AML-193 (cell line): Measurements from ENCODE around the gene TSGA10IP.

ENCODE experiments used
- DNase-seq, 2 experiments: peaks; one replicate each; lab custom pipeline; 2025; lab: John Stamatoyannopoulos, UW

Gene TSGA10IP

GRCh38 chr11:65977621-65978390 lies 32.5 kb downstream of the TSGA10IP start:
- DNase-seq: no peak

- DNase-seq: no peak
Observed at GRCh38 chr11:65978391-65979238, 33.3 kb downstream of the TSGA10IP start.

- no peak for DNase-seq
Observed at GRCh38 chr11:65979261-65979759, 34.0 kb downstream of the TSGA10IP start.

- DNase-seq: no peak
Observed at GRCh38 chr11:65981101-65981740, 35.9 kb downstream of the TSGA10IP start.

GRCh38 chr11:65981972-65982823 lies 36.9 kb downstream of the TSGA10IP start:
- no peak for DNase-seq

GRCh38 chr11:65982824-65983588 lies 37.7 kb downstream of the TSGA10IP start:
- DNase-seq: no peak

- no peak for DNase-seq
Observed at GRCh38 chr11:65983589-65983987, 38.3 kb downstream of the TSGA10IP start.

GRCh38 chr11:65987336-65987735 lies 42.1 kb downstream of the TSGA10IP start:
- no peak for DNase-seq

GRCh38 chr11:65988791-65989592 lies 43.7 kb downstream of the TSGA10IP start:
- DNase-seq: peak; percentile 88 to 94

GRCh38 chr11:65992056-65992455 lies 46.8 kb downstream of the TSGA10IP start:
- no peak for DNase-seq

GRCh38 chr11:65997286-65997685 lies 52.0 kb downstream of the TSGA10IP start:
- DNase-seq: peak; percentile 22

- peak; percentile 96 to 97 for DNase-seq
Observed at GRCh38 chr11:66001942-66002647, 56.8 kb downstream of the TSGA10IP start, which contains the start of the genes BANF1 and EIF1AD. TSS of gene BANF1 (plus strand) at chr11:66002503. CDS start at chr11:66003251, 748 bp downstream. TSS of gene EIF1AD (minus strand) at chr11:66002157. CDS start at chr11:66000389, 1,768 bp downstream.

- peak in 1 of 2 experiments; percentile 16 for DNase-seq
Observed at GRCh38 chr11:66002648-66003225, 57.5 kb downstream of the TSGA10IP start.

GRCh38 chr11:66003291-66003690 lies 58.0 kb downstream of the TSGA10IP start:
- no peak for DNase-seq

- DNase-seq: no peak
Observed at GRCh38 chr11:66004186-66004585, 58.9 kb downstream of the TSGA10IP start.

- DNase-seq: no peak
Observed at GRCh38 chr11:66006134-66006890, 61.0 kb downstream of the TSGA10IP start.

GRCh38 chr11:66006891-66007176 lies 61.6 kb downstream of the TSGA10IP start:
- DNase-seq: no peak

GRCh38 chr11:66007201-66007634 lies 61.9 kb downstream of the TSGA10IP start:
- no peak for DNase-seq
